Suppressor macrophage treated with lipopolysaccharide for 1 hour (primary cell): Measurements from ENCODE around the gene CHMP4B.

Experiments used
- DNase-seq, 3 donors: peaks; one replicate each; pipeline ENCODE4 v3.0.0-alpha.2; 2020 to 2022

The CHMP4B gene

DNA sequence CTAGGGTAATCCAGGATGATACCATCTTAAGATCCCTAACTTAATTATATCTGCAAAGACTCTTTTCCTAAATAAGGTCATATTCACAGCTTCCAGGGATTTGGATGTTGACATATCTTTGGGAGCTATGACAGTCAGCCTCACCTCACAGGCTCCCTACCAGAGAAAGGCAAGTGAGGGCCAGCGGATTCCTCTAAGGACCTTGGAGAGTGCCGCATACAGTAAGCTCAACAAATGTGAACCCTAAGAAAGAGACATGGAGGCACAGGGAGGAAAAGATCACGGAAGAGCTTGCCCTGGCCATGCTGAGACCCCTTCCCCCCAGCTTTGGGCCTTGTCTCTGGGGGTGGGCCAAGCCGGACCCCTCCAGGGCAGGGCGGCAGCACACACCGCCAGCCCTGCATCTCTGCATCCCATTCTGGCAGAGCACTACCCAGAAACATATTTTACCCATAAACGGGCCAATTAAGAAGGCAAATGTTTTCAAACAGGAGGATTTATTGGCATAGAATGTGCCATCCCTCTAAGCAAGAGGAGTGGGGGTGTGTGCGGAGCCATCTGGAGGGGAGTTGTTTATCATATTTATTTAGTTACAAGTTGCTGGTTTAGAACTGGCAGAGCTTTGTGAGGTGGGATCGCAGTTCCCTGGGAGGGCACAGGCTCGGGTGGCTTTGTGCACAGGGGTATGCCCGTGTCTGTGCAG lies 55.4 kb downstream of the CHMP4B start:
- no peak for DNase-seq

DNA sequence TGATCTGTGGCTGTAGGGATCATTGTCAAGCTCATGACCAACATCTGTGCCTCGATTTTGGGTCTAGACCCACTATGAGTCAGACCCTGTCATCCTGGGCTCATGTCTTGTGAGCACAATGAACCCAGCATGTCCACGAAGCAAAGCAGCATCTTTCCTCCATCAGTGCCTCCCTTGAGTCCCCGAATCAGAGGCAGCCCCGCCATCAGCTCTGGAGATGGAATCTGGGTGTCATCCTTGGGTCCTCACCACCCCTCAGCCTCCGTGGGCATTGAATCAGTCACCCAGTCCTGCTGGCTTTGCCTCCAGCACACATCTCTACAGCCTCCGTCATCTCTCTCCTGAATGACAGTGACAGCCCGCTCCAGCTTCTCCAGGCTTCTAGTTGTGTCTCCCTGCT lies 56.9 kb downstream of the CHMP4B start:
- no peak for DNase-seq

DNA sequence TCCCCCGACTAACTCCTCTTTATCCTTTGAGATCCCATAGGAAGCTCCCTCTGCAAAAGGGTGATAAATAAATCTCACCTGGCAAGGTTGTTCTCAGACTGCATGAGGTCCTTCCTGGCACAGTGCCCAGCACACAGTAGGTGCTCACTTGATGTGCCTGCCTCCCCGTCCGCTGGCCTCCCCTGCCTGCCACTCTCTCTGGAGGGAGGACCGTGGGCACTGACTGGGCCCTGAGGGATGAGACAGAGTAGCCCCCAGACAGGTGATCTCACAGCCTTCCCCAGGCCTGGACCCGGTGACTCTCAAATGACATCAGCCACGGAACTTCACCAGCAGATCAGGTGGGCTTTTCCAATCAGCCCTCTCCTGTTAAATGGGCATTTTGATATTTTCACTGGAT lies 57.4 kb downstream of the CHMP4B start:
- DNase-seq, result no peak

DNA sequence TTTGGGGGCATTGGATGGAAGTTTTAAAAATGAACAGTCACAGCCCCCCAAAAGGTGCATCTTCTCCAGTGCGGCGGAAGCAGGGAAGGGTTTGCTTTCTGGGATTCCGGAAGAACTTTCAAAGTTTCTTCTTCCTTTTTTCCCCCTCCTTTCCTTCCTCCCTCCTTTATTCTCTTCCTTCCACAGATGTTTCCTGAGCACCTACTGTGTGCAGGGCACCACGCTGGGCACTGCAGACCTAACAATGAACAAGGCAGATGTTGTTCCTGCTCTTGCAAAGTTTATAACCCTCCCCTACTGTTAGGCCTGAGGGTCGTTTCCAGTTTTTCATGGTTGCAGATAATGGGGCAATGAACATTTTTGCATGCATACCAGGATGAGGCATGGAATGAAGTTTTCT lies 58.1 kb downstream of the CHMP4B start:
- no peak for DNase-seq

DNA sequence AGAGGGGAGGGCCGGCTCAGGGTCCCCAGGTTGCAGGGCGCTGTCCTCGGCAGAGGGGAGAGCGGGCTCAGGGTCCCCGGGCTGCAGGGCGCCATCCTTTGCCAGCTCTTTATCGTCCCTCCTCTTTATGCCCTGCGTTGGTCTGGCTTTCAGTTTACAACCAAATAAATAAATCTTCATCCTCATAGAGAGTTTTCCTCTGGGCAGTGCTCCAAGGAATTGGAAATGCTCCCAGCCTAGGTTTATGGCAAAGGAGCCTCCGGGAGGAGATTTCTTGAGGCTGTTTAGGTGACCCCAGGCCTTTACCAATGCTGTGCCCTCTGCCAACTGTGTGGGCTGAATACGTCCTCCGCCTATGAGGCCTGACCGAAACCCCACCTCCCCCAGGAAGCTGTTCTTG lies 60.2 kb downstream of the CHMP4B start:
- DNase-seq, result no peak

DNA sequence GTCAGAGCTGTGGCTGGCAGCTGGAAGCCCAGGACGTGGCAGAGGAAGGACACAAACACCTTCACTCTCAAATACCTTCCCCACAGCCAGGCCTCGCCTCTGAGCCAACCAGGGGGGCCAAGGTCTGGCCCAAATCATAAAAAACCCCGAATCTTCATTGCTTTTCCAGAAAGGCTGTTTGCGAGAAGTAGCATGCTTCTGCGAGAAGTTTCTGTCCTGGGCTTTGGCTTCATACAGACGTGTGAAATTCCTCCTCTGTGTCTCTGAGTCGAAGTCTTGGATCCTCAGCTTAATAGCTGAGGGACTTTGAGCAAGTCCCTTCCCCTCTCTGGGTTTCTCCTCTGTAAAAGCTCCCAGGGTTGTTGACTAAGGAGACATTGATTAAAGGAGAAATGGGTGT lies 63.0 kb downstream of the CHMP4B start:
- DNase-seq, result no peak

DNA sequence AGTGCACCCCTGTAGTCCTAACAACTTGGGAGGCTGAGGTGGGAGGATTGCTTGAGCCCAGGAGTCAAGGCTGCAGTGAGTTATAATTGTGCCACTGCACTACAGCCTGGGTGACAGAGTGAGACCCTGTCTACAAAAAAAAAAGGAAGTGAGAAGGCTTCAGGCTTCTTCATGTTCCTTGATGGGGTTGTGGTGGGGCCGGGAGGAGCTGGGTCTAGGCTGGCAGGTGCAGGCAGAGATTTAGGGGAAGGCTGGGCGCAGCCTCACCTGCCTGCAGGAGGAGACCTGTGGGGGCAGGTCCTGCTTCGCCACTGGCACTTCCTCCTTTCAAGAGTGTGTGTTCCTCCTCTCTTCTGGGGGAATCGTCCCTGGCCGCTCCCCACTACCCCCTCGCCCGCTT lies 63.9 kb downstream of the CHMP4B start:
- no peak for DNase-seq

DNA sequence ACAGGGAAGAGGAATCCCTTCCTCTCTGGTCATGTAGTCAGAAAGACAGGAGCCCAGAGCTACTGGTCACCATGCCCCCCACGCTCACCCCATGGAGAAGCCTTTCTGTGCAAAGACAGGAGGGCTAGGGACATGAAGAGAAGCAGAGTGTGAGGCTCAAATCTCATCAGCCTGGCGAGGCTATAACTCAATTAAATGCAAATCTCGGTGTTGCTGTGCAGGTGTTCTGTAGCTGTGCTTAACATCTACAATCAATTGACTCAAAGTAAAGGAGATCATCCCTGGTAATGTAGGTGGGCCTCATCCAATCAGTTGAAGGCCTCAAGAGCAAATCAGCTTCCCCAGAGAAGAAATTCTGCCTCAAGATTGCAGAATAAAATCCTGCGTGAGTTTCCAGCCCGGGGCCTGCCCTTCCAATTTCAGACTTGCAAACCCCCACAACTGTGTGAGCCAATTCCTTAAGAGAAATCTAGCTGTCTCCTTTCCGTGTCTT lies 64.4 kb downstream of the CHMP4B start:
- no peak for DNase-seq

DNA sequence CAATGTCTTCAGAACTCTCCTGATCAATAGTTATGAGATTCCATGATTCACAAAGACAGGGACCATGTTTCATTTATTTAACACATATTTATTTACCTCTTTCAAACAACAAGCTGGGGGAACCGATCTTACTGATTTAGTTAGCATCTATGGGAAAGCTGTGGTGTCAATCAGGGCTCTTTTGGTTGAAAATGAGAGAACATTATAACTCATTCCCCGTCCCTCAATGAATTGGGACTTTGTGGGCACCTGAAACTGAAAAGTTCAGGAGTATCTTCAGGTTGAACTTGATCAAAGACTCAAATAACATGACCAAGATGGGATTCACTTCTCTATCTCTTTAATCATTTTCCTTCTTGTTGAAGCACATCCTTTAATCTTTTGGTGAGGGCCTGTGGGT lies 67.4 kb downstream of the CHMP4B start:
- DNase-seq, result no peak

DNA sequence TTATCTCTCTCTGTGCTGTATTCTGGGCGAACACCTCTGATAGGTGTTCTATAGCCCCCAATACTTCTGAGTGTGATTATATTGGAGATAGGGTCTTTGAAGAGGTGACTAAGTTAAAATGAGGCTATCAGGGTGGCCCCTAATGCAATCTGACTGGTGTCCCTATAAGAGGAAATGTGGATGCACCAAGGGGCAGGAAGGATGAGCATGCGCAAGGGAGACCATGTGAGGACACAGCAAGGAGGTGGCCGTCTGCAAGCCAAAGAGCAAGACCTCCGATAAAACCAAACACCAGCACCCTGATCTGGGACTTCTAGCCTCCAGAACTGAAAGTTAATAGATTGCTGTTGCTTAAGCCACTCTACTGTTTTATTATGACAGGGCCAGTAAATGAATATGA lies 69.2 kb downstream of the CHMP4B start:
- DNase-seq, result no peak

DNA sequence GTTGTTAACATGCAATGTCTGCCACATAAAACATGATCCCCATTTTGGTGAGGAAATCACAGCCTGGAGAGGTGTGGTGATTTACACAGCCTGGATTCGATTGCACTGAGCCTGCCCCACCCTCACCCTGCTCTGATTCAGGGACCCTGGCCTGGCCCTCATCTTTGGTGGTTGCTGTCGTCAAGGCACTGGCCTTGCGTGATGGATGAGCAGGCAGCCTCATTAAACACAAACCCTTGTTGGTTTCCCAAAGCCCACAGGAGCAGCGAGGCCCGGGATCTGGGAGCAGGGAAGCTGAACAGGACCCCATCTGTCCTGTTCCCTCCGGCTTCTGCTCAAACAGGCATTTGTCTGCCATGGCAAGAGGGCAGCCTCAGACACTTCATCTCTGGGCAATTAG lies 70.8 kb downstream of the CHMP4B start:
- DNase-seq, result no peak

DNA sequence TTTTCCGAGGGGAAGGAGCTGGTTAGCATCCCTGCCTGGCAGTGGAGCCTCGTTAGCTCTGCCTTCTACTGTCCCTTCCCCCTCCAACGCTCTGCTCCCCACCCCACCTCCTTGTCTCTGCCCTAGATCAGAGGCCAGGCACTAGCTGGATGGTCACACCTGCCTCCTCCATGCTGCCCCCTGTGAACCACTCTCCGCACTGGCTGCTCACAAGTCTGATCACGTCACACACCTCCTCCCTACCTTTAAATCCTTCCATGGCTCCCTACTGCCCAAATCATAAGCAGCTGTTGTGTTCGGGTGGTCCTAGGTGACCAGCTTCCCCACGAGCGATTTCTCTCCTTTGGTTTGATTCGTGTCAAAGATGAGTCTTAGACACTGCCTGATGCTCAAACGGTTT lies 71.3 kb downstream of the CHMP4B start:
- no peak for DNase-seq

DNA sequence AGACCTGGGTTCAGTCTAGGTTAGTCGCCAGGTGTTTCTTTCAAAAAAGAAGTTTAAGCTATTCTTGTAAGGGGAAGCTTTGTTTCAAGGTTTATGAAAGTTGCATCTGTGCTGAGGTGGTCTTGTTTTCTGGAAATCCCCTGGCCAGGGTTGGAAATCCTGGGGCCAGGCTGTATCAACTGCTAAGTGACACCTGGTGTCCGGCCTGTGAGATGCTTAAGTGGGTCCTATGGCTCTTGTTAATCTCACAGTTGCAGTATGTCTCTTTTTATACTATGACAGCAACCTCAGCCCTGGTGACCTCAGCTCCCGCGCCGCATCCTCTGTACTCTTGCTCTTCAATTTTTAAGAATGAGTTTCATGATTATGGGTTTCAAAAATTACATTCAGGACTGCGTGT lies 72.0 kb downstream of the CHMP4B start:
- no peak for DNase-seq

DNA sequence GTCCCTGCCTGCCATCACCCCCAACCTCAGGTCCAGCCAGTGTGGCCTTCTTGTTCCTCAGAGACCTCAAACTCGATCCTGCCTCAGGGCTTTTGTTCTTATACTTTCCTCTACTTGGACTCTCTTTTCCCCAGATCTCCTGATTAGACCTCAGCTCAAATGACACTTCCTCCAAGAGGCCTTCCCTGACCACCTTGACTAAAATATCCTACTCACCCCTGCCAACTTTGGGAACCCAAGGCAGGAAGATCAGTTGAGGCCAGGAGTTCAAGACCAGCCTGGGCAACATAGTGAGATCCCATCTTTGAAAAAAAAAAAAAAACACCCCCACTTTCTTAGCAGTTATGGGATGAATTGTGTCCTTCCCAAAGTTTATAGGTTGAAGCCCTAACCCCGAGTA lies 73.5 kb downstream of the CHMP4B start:
- DNase-seq, result no peak

DNA sequence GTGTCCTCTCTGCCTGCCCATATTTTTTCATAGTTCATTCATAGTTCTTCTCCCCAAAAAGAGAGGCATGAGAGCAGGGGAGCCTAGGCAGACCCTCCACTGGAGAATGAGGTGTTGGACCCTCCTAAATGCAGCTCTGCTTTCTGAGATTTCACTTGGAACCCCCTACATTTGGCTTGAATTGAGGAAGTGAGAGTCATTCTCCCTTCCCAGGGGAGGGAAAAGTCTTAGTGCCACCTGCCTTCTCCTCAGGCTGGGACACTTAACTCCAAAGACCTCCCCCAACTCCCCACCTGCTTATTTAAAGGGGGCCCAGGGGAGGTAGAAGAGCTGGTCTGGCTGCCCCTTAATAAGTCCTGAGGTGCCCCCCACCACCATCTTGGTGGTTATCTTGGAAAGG lies 78.2 kb downstream of the CHMP4B start:
- no peak for DNase-seq

DNA sequence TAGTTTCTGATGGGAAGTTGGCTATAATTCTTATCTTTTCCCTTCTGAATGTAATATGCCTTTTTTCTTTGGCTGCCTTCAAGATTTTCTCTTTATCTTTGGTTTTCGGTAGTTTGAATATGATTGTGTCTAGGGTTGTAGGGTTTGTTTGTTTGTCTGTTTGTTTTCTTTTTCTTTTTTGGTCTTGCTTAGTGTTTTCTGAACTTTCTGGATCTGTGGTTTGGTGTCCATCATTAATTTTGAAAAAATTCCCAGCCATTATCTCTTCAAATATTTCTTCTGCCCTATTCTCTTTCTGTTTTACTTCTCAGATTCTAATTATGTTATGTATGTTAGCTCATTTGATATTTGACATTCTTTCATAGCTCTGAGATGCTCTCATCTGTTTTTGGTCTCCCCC lies 79.4 kb downstream of the CHMP4B start:
- DNase-seq, result no peak

DNA sequence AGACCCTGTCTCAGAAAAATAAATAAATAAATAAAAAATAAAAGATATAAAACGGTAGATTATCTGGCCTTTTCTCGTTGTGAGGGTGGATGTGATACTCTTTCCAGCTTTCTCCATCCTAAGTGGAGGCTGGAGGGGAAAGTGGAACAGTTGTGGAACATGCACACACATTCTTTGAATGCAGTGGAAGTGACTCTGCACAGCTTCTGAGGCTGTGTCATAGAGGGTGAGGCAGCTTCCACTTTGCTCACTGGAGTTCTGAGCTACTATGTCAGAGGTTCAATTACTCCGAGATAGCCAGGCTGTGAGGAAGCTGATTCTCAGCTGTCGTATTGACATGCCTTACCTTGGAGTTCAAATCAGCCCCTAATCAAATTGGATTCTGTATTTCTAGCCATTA lies 82.2 kb downstream of the CHMP4B start:
- DNase-seq, result no peak

DNA sequence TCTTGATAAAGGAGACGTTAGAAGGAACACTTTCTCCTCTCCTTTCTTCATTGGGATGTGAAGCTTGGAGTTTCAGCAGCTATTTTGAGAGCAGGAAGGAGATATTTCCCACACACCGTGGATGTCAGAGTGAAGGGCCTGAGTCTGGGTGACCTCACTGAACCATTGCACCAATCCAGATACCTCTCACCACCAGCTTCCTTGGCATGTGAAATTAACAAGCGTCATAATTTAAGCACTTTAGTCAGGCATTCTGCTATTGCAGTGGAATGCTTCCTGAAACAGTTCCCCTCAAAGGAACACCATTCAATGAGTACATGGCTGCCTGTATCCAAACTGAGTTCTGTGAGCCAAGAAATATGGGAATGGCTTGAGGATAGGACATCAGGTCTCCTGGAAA lies 83.7 kb downstream of the CHMP4B start:
- no peak for DNase-seq

DNA sequence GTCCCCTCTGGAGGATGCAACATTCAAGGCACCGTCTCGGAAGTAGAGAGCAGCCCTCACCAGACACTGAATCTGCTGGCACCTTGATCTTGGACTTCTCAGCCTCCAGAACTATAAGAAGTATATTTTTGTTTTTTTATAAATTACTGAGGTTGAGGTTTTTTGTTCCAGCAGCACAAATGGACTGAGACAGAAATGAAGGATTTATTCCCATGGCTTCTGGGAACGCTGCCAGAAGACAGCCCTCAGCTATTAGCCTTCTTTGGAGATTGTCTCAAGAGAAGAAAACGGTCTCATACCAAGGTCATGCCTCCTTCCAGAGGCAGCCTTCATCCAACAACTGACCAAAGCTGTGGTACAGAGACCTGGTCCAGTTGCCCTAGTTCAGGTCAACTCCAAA lies 85.4 kb downstream of the CHMP4B start:
- DNase-seq, result no peak

DNA sequence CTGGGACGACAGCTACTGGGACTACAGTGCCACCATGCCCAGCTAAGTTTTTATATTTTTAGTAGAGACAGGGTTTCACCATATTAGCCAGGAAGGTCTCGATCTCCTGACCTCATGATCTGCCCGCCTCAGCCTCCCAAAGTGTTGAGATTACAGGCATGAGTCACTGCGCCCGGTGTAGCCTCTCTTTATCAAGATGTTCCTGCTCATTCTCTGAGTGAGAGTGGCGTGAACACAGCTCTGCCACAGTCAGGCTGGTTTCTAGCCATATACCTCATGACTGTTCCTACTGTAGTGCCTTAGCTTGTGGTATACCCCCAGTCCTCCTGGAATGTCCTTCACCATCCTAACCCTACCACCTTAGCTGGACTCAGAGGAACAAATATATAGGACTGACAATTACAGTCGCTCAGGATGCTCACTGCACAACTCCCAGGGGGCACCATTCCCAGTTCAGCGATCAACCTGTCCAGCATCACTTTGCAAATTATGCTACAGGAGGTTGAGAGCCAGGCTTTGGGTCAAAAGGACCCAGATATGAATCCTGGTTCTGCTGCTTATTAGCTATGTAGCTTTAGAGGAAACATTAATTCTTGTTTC lies 86.3 kb downstream of the CHMP4B start:
- peak in 2 of 3 donors; percentile 28 to 33 for DNase-seq

DNA sequence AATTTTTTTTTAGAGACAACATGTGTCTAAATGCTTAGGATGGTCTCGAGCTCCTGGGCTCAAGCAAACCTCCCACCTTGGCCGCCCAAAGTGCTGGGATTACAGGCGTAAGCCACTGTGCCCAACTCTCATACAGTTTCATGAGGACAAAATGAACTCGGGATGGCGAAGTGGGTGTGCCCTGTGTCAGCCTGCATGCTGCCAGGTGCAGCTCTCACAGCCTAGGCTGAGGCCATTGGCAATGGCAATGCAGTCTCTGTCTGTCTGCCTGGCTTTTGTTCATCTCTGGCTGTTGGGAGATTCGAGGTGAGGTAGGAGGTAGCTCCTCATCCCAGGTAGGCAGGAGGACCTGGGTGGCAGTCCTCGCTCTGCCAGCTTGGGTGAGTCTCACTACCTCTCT lies 88.0 kb downstream of the CHMP4B start:
- DNase-seq, result no peak

DNA sequence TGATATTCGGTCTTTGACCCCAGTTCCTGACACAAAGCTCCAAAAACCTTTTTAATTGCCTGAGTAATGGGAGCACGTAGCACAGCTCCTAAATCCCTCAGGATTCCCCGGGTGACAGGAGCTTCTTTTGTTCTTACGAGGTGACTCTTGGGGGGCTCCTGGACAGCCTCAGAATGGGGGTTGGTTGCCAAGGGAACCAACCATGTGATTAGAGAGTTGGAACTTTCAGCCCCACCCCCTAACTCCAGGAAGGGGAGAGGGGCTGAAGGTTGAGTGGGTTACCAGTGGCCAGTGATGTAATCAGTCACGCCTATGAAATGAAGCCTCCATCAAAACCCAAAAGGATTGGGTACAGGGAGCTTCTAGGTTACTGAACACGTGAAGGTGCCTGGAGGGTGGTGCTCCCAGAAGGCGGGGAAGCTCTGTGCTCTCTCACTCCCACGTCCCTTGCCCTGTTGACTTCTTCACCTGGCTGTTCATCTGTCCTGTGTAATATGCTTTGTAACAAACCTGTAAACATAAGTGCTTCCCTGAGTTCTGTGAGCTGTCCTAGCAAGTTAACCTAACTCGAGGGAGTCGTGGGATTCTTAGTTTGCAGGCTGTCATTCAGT lies 89.5 kb downstream of the CHMP4B start:
- DNase-seq, result no peak

DNA sequence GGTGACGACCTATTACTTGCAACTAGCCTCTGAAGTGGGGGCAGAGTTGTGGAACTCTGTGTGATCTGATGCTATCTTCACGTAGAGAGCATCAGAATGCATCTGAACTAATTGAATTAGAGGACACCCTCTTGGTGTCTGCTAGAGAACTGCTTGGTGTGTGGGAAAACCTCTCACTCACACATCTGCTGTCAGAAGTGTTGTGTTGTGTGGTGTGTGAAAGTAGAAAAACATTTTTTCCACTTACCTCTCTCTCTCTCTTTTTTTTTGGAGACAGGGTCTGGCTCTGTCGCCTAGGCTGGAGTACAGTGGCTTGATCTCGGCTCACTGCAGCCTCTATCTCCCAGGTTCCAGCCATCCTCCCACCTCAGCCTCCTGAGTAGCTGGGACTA lies 90.0 kb downstream of the CHMP4B start:
- DNase-seq, result no peak

DNA sequence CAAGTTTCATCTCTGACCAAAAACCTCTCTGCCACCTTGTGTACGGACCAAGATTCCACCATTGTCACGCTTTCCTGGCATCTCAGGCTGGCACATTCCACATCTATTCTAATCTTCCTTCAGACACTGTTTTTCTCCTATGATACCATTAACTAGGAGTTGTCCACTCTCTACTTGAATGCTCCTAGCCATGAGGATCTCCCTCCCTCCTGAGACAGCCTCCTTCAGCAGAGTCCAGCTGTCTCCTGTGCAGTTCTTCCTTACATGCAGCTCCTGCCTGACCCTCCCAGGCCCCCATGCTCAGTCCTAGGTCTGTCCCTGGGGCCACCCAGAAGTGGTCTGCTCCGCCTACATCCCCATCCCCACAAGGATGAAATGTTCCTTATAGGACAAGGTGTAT lies 90.9 kb downstream of the CHMP4B start:
- no peak for DNase-seq
